ENCODE data around the gene EXOC3.
A peak's percentile ranks its signal among the peaks of the same experiment; 100 is the strongest.
"Not testable (repeated sequence)": the region's sequence is repeated elsewhere in the genome, so short reads cannot be mapped to it uniquely, and the experiment has no call there.

The EXOC3 gene

DNA sequence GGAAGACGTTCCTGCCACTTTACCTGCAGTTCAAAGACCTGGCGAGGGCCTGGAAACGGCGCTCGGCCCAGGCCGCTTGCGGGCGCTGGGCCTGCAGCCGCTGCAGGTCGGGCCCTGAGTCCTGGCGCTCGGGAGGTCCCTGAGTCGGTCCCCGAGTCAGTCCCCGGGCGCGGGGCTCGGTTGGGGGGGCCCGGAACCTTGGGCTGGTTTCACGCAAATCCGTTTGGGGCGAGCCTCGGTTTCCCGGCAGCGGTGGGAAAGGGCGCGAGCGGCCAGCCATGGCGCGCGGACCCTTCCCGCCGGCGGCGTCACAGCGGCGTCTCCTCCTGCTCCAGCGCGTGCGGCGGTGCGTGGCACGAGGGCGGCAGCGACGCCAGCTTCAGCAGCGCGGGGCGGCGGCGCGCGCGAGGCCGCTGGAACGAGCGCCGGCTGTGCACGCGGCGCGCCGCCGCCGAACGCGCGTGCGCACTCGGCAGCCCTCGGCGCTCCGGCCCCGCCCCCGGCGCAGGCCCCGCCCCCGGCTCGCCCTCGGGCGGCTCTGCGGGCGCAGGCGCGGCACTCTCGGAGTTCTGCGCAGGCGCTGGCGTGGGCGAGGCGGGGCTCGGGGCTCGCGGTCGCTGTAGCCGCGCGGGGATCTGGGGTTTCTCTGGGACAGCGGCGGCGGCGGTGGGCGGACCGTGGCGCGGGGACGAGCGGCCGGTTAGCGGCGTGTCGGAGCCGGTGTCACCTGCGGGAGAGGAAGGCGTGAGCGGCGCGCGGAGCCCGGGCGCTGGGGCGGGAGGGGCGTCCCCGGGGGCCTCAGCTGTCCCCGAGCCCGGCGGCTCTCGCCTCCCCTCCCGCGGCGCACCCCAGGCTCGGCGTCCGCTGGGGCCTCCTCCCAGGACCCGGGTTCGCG lies 29.9 kb downstream of the EXOC3 start:
- Histone ChIP-seq H3K4me3 (ENCODE audit: low read depth, low read length) (peak overlapping the region; percentile 66), H3K27ac (peak overlapping the region; percentile 57), H3K27me3 (replicated peaks) (peaks cover 31% of the 10 kb centered on the region), H3K36me3 (replicated peaks) (peaks cover 5% of the 10 kb centered on the region)
- DNase-seq: peak; percentile 53
- TF ChIP-seq, protein P1, sequence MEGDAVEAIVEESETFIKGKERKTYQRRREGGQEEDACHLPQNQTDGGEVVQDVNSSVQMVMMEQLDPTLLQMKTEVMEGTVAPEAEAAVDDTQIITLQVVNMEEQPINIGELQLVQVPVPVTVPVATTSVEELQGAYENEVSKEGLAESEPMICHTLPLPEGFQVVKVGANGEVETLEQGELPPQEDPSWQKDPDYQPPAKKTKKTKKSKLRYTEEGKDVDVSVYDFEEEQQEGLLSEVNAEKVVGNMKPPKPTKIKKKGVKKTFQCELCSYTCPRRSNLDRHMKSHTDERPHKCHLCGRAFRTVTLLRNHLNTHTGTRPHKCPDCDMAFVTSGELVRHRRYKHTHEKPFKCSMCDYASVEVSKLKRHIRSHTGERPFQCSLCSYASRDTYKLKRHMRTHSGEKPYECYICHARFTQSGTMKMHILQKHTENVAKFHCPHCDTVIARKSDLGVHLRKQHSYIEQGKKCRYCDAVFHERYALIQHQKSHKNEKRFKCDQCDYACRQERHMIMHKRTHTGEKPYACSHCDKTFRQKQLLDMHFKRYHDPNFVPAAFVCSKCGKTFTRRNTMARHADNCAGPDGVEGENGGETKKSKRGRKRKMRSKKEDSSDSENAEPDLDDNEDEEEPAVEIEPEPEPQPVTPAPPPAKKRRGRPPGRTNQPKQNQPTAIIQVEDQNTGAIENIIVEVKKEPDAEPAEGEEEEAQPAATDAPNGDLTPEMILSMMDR (IDR thresholded peaks at IDR 0.05; ENCODE audit: low read depth, low read length, missing control alignments): no peak
- in situ Hi-C loops (cut with HindIII; ENCODE audit: low pct_ligation_motif_present, low sequenced_read_pairs): no loop called here

DNA sequence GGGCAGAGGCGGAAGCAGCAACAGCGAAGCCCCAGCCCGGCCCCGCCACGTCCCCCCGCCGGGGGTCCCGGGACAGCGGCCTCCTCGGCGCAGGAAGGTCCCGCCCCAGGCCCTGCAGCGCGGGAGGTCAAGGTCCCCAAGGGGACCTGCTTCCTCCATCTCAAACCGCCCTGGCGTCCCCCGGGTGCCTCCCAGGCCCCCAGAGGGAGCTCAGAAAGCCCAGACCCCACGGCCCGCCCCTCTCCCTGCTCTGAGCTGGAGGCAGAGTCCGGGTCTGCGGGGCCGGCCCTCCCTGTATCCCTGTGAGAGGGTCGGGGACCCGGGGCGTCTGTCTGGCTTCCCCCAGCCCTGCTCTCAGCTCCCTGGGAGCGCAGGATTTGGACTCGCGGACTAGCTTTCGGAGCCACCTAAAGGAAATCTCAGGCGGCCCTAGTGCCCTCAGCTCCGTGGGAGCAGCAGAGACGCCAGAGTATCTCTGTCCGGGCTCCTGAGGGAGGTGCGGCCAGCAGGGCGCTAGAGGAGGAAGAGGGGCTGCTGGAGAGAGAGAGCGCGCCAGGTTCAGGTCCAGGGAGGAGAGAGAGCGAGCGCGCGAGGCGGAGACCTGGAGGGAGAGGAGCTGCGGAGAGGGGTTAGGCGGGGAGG lies 30.7 kb downstream of the EXOC3 start:
- Histone ChIP-seq H3K4me3 (ENCODE audit: low read depth, low read length) (peak overlapping the region; percentile 64), H3K27ac (no peak overlapping the region), H3K36me3 (replicated peaks) (peaks cover 5% of the 10 kb centered on the region), H3K27me3 (replicated peaks) (peaks cover 32% of the 10 kb centered on the region)
- in situ Hi-C loops (cut with HindIII; ENCODE audit: low pct_ligation_motif_present, low sequenced_read_pairs): no loop called here
- DNase-seq: no peak
- TF ChIP-seq, protein P1 (IDR thresholded peaks at IDR 0.05; ENCODE audit: low read depth, low read length, missing control alignments): no peak

DNA sequence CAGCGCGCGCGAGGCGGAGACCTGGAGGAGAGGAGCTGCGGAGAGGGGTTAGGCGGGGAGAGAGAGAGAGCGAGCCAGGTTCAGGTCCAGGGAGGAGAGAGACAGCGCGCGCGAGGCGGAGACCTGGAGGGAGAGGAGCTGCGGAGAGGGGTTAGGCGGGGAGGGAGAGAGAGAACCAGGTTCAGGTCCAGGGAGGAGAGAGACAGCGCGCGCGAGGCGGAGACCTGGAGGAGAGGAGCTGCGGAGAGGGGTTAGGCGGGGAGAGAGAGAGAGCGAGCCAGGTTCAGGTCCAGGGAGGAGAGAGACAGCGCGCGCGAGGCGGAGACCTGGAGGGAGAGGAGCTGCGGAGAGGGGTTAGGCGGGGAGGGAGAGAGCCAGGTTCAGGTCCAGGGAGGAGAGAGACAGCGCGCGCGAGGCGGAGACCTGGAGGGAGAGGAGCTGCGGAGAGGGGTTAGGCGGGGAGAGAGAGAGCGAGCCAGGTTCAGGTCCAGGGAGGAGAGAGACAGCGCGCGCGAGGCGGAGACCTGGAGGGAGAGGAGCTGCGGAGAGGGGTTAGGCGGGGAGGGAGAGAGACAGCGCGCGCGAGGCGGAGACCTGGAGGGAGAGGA lies 31.4 kb downstream of the EXOC3 start:
- H3K27me3 ChIP-seq (replicated peaks): peaks cover 32% of the 10 kb centered on the region
- H3K36me3 ChIP-seq (replicated peaks); in situ Hi-C loops (cut with HindIII; ENCODE audit: low pct_ligation_motif_present, low sequenced_read_pairs); DNase-seq; H3K27ac ChIP-seq: not testable (repeated sequence)
- H3K4me3 ChIP-seq (ENCODE audit: low read depth, low read length): peak overlapping the region; percentile 17

DNA sequence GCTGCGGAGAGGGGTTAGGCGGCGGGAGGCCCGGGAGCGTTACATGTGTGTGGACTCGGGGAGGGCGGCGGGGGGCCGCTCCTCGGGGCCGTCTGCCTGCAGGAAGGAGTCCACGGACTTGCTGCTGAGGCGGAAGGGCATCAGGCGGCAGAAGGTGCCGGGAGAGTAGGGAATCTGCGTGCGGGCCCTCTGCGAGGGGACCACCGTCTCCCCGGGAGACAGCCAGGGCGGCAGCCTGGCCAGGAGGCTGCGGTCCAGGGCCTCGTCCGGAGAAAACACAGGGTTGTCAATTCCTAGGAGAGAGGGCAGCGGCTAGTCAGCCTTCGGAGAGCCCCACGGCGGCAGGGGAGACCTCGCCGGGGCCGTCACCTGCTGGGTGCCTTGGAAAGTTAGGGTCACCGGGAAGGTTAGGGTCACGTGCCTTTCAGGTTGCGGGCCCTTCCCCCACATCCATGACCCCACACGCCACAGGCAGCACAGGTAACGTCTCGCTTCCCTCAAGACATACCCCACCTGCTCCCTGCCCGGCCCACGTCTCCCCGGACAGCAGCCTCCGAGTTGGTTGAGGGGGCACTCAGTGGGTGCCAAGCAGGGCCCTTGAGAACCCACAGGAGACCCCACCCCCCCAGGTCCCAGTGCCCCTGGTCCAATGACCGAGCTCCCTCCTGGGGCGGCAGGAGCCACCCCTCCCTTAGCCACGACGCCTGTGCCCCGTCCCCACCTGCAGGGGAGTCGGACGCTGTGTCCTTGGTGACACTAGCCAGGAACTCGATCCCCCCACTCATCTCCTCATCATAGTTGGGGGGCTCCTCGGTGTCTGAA lies 32.1 kb downstream of the EXOC3 start:
- H3K36me3 ChIP-seq (replicated peaks): peaks cover 2% of the 10 kb centered on the region
- H3K4me3 ChIP-seq (ENCODE audit: low read depth, low read length): peak overlapping the region; percentile 15
- peaks cover 32% of the 10 kb centered on the region for H3K27me3 ChIP-seq (replicated peaks)
- H3K27ac ChIP-seq: no peak overlapping the region
- TF ChIP-seq, protein P1 (IDR thresholded peaks at IDR 0.05; ENCODE audit: low read depth, low read length, missing control alignments): no peak
- no peak for DNase-seq
- in situ Hi-C loops (cut with HindIII; ENCODE audit: low pct_ligation_motif_present, low sequenced_read_pairs): no loop called here

DNA sequence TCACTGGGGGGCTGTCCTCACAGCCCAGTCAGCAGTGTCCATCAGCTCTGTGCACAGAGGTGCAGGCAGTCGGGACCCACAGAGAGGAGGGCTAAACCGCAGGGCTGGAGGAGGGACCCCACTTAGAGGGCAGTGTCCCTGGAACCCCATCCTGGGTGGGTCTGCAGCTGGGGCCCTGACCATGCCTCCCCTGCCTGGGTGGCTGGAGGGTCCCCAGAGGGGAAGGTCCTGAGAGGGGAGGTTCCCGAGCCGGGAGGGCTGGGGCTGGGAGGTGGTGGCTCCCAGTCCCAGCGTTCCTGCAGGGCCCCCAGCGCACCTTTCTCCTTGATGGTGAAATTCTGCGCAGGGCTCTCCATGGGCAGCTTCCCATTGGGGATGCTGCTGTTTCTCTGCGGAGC lies 32.7 kb downstream of the EXOC3 start:
- in situ Hi-C loops (cut with HindIII; ENCODE audit: low pct_ligation_motif_present, low sequenced_read_pairs): no loop called here
- Histone ChIP-seq H3K4me3 (ENCODE audit: low read depth, low read length) (no peak overlapping the region), H3K36me3 (replicated peaks) (no peaks in the 10 kb centered on the region), H3K27me3 (replicated peaks) (peaks cover 32% of the 10 kb centered on the region), H3K27ac (no peak overlapping the region)
- TF ChIP-seq, protein P1 (IDR thresholded peaks at IDR 0.05; ENCODE audit: low read depth, low read length, missing control alignments): no peak
- no peak for DNase-seq
